Activated T-cell treated with anti-CD3 and anti-CD28 coated beads, Interleukin-2, amount 50 U/mL, for 24 hours (primary cell): ENCODE data around the gene RIPPLY3.
"Not testable (repeated sequence)": the region's sequence is repeated elsewhere in the genome, so short reads cannot be mapped to it uniquely, and the experiment has no call there.

Source experiments
- DNase-seq: peaks from one replicate; pipeline ENCODE4 v3.0.0-alpha.2; 2020
- H3K27ac Mint-ChIP-seq: 2 replicates; pipeline ENCODE4 v1.8.0; 2020; ENCODE audit warnings: mild to moderate bottlenecking, mixed read lengths
- H3K27me3 Mint-ChIP-seq: 2 replicates; pipeline ENCODE4 v1.8.0; 2020; ENCODE audit warnings: mixed read lengths
- H3K36me3 Mint-ChIP-seq: 2 replicates; pipeline ENCODE4 v1.8.0; 2020; ENCODE audit warnings: low read depth, mixed read lengths
- H3K4me1 Mint-ChIP-seq: 2 replicates; pipeline ENCODE4 v1.8.0; 2020; ENCODE audit warnings: low read depth, mixed read lengths
- H3K4me3 Mint-ChIP-seq: 2 replicates; pipeline ENCODE4 v1.8.0; 2020; ENCODE audit warnings: mild to moderate bottlenecking, moderate library complexity, mixed read lengths
- H3K9me3 Mint-ChIP-seq: 2 replicates; pipeline ENCODE4 v1.8.0; 2020; ENCODE audit warnings: mixed read lengths

The RIPPLY3 gene

GRCh38 chr21:36990508-36991205 lies 15.8 kb upstream of the RIPPLY3 start:
- H3K36me3 Mint-ChIP-seq, result no peaks in the 10 kb centered on the region
- no peaks in the 10 kb centered on the region for H3K9me3 Mint-ChIP-seq
- DNase-seq, result no peak
- peaks cover 42% of the 10 kb centered on the region for H3K4me1 Mint-ChIP-seq
- H3K4me3 Mint-ChIP-seq, result peak overlapping the region; percentile 74
- H3K27ac Mint-ChIP-seq, result peak overlapping the region; percentile 84
- H3K27me3 Mint-ChIP-seq, result no peaks in the 10 kb centered on the region

GRCh38 chr21:36992671-36993070 lies 13.8 kb upstream of the RIPPLY3 start:
- Mint-ChIP-seq H3K27ac (no peak overlapping the region), H3K9me3 (no peaks in the 10 kb centered on the region), H3K4me1 (peaks cover 25% of the 10 kb centered on the region), H3K4me3 (no peak overlapping the region), H3K27me3 (no peaks in the 10 kb centered on the region), H3K36me3 (no peaks in the 10 kb centered on the region)
- DNase-seq, result no peak

- DNase-seq, result peak; percentile 53
- no peaks in the 10 kb centered on the region for H3K36me3 Mint-ChIP-seq
- peaks cover 11% of the 10 kb centered on the region for H3K4me1 Mint-ChIP-seq
Measured at GRCh38 chr21:36994501-36995158, 11.9 kb upstream of the RIPPLY3 start.

GRCh38 chr21:36995285-36995684 lies 11.2 kb upstream of the RIPPLY3 start:
- not testable (repeated sequence) for H3K27me3 Mint-ChIP-seq, H3K4me1 Mint-ChIP-seq, H3K9me3 Mint-ChIP-seq, DNase-seq, H3K4me3 Mint-ChIP-seq, H3K36me3 Mint-ChIP-seq, H3K27ac Mint-ChIP-seq

More at GRCh38 chr21:36994501-36995158, 11.9 kb upstream of the RIPPLY3 start:
- peak overlapping the region; percentile 39 for H3K4me3 Mint-ChIP-seq
- no peaks in the 10 kb centered on the region for H3K27me3 Mint-ChIP-seq
- no peak overlapping the region for H3K27ac Mint-ChIP-seq
- H3K9me3 Mint-ChIP-seq, result no peaks in the 10 kb centered on the region

GRCh38 chr21:36999131-36999898 lies 7.2 kb upstream of the RIPPLY3 start:
- Mint-ChIP-seq H3K4me3 (no peak overlapping the region), H3K27me3 (no peaks in the 10 kb centered on the region), H3K4me1 (peaks cover 14% of the 10 kb centered on the region), H3K9me3 (no peaks in the 10 kb centered on the region), H3K27ac (no peak overlapping the region), H3K36me3 (no peaks in the 10 kb centered on the region)
- DNase-seq, result no peak

- Mint-ChIP-seq H3K4me1 (peaks cover 10% of the 10 kb centered on the region), H3K27me3 (no peaks in the 10 kb centered on the region), H3K4me3 (no peak overlapping the region), H3K36me3 (no peaks in the 10 kb centered on the region), H3K27ac (no peak overlapping the region), H3K9me3 (no peaks in the 10 kb centered on the region)
- DNase-seq, result no peak
Measured at GRCh38 chr21:37000381-37000780, 6.1 kb upstream of the RIPPLY3 start.

- Mint-ChIP-seq H3K9me3 (no peaks in the 10 kb centered on the region), H3K4me1 (peaks cover 10% of the 10 kb centered on the region), H3K27ac (no peak overlapping the region), H3K4me3 (no peak overlapping the region), H3K27me3 (no peaks in the 10 kb centered on the region), H3K36me3 (no peaks in the 10 kb centered on the region)
- DNase-seq, result no peak
Measured at GRCh38 chr21:37001441-37001840, 5.1 kb upstream of the RIPPLY3 start.

- not testable (repeated sequence) for H3K27ac Mint-ChIP-seq, H3K9me3 Mint-ChIP-seq, H3K27me3 Mint-ChIP-seq, H3K36me3 Mint-ChIP-seq, H3K4me3 Mint-ChIP-seq, DNase-seq
- peaks cover 16% of the 10 kb centered on the region for H3K4me1 Mint-ChIP-seq
Measured at GRCh38 chr21:37002851-37003250, 3.7 kb upstream of the RIPPLY3 start.

- not testable (repeated sequence) for H3K36me3 Mint-ChIP-seq, H3K27ac Mint-ChIP-seq, DNase-seq, H3K4me3 Mint-ChIP-seq, H3K9me3 Mint-ChIP-seq
- peaks cover 12% of the 10 kb centered on the region for H3K27me3 Mint-ChIP-seq
- peaks cover 16% of the 10 kb centered on the region for H3K4me1 Mint-ChIP-seq
Measured at GRCh38 chr21:37003917-37004316, 2.6 kb upstream of the RIPPLY3 start.

GRCh38 chr21:37005548-37006485 lies 685 bp upstream of the RIPPLY3 start:
- H3K4me3 Mint-ChIP-seq, result peak overlapping the region; percentile 57
- H3K4me1 Mint-ChIP-seq, result peaks cover 23% of the 10 kb centered on the region
- no peaks in the 10 kb centered on the region for H3K9me3 Mint-ChIP-seq
- no peaks in the 10 kb centered on the region for H3K36me3 Mint-ChIP-seq
- DNase-seq, result no peak
- no peak overlapping the region for H3K27ac Mint-ChIP-seq
- peaks cover 26% of the 10 kb centered on the region for H3K27me3 Mint-ChIP-seq

GRCh38 chr21:37008724-37009123 lies 2.2 kb downstream of the RIPPLY3 start:
- no peak for DNase-seq
- peaks cover 42% of the 10 kb centered on the region for H3K27me3 Mint-ChIP-seq
- no peaks in the 10 kb centered on the region for H3K9me3 Mint-ChIP-seq
- no peak overlapping the region for H3K4me3 Mint-ChIP-seq
- H3K36me3 Mint-ChIP-seq, result no peaks in the 10 kb centered on the region
- no peak overlapping the region for H3K27ac Mint-ChIP-seq
- peaks cover 15% of the 10 kb centered on the region for H3K4me1 Mint-ChIP-seq

GRCh38 chr21:37009740-37010341 lies 3.3 kb downstream of the RIPPLY3 start:
- Mint-ChIP-seq H3K4me1 (peaks cover 15% of the 10 kb centered on the region), H3K27me3 (peaks cover 49% of the 10 kb centered on the region)
- DNase-seq, result peak; percentile 86

GRCh38 chr21:37017951-37018679 lies 11.6 kb downstream of the RIPPLY3 start:
- no peak for DNase-seq
- Mint-ChIP-seq H3K4me1 (no peaks in the 10 kb centered on the region), H3K4me3 (no peak overlapping the region), H3K27ac (no peak overlapping the region), H3K27me3 (peaks cover 12% of the 10 kb centered on the region), H3K36me3 (no peaks in the 10 kb centered on the region), H3K9me3 (no peaks in the 10 kb centered on the region)

More at GRCh38 chr21:37009740-37010341, 3.3 kb downstream of the RIPPLY3 start:
- peak overlapping the region; percentile 64 for H3K4me3 Mint-ChIP-seq
- no peaks in the 10 kb centered on the region for H3K9me3 Mint-ChIP-seq
- H3K27ac Mint-ChIP-seq, result no peak overlapping the region
- no peaks in the 10 kb centered on the region for H3K36me3 Mint-ChIP-seq
